HL-60/S4 treated with retinoic acid at 250 ng/mL for 4 days and 3 days (cell line): ENCODE data around the gene P3H2.

ENCODE experiments used
- in situ Hi-C: fragments of 300-500 bp; cut with MboI; formaldehyde crosslinking; loops from 2 replicates; pipeline ENCODE4 v1.7.0; 2022; ENCODE audit warnings: low sequenced_read_pairs

Gene P3H2

DNA sequence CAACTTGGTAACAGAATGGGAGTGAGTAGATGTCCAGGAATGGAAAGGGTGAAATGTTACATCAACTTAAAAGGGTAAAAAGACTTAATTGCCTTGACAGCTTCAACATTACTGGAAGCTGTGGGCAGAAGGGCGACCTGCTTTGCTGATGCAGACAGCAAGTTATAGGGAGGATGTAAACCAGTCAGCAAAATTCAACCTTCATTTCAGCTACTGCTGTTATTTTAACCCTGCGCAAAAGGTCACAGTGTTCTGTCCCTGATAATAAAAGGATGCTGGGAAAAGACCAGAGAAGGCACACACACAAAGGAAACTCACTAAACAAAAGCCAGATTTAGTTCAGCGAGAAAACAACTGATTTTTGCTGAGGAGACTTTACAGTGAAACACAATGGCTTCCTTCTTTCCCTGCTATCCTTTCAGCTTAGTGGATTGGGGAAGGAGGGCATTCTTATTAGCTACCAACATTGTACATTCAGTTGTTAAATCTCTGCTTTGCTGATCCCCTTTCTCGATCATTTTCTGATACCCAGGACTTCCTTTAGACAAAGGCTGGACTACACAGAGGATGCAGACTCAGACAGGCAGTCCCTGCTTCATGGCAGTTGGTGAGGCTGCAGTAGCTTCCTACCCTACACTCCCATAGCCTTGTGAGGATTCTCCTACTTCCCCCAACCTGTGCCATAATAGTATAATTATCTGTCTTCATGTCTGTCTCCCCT is 62.0 kb downstream of the P3H2 start:
- in situ Hi-C loops, result no loop called here

- in situ Hi-C loops, result no loop called here
These were observed 64.0 kb downstream of the P3H2 start for GRCh38 chr3:190056742-190057141.

DNA sequence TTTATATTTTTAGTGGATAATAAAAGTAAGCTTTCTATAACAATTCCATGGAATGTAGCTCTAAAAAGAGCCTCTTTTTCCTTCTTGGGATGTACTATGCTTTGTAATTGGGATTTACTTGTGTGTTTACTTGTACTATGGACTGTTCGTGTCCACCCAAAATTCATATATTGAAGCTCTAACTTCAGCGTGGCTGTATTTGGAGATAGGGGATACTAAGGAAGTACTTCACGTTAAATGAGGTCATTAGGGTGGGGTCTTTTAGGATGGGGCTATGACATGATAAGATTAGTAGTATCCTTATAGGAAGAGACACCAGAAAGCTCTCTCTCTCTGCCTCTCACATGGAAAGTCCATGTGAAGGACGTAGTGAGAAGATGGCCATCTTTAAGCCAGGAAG is 64.9 kb downstream of the P3H2 start:
- in situ Hi-C loops, result no loop called here

- in situ Hi-C loops, result no loop called here
These were observed 66.6 kb downstream of the P3H2 start for GRCh38 chr3:190053919-190054672.

DNA sequence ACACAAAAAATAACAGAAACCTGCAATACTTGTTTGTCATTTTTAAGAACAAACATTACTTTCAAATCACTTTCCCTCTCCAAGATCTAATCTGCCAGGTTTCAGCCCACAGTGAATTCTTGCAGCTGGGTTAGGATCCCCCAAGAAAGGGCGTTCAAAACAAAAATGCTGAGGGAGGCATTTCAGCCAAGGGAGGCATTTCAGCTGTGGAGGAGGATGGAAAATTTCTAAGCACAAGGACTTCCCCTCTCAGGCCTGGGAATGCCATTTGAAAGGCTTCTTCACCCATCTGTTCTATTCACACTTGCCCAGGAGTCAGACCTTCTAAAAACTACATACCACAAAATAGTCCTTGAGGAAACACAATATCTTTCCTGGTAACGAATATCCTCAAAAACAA is 69.1 kb downstream of the P3H2 start:
- in situ Hi-C loops, result no loop called here

- in situ Hi-C loops, result no loop called here
These were observed 71.7 kb downstream of the P3H2 start for GRCh38 chr3:190048932-190049441.

GRCh38 chr3:190044974-190045373 is 75.7 kb downstream of the P3H2 start:
- in situ Hi-C loops, result no loop called here

GRCh38 chr3:190044142-190044541 is 76.6 kb downstream of the P3H2 start:
- in situ Hi-C loops, result no loop called here

DNA sequence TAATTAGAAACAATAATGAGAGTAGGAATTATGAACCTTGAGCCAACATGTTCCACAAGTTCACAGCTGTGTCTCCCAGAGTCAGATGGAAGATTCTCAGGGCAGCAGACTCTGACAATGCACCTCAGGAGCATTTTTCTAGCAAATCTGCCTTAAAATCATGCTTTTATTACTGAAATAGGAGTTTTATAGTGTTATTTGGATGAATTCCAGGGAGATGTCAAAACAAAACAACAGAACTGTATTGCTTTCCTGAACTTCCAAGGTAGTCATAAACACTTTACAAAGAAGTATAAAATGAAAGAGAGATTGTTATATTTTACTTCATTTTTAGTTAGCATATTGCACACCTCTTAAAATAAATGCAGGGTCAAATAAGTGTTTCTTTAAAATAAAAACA is 77.0 kb downstream of the P3H2 start:
- in situ Hi-C loops, result no loop called here

GRCh38 chr3:190042558-190042957 is 78.1 kb downstream of the P3H2 start:
- in situ Hi-C loops, result no loop called here

DNA sequence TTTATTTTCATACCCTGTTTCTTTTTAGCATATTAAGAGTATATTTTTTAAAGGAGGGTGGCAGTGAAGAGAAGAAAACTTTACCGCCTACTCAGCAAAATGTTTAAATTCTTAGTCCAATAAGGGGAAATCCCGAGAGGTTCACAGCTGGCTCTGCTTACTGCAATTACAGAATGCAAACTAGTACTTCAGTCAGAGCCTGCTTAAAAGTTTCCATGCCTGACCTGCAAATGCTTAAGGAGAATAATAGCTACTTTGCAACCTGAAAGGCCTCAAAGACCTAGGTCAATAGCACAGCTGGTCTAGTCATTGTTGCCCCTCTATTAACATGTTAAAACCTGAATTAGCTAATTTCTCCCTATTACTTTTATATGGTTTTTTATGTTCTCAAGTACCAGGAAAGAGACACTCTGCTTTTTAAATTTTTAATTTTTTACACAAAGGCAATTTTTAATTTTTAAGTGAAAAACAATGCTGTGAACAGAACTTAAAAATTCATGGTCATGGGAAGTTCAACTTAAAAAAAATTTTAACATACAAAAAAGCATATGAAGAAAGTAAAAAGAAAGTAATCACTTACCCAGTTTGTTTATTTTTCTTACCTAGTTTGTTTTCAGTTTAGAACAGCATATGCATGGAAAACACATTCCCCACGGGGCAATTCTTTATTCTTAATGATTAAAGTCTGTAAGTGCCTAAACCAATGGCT is 79.2 kb downstream of the P3H2 start:
- in situ Hi-C loops, result no loop called here

GRCh38 chr3:190040145-190040544 is 80.6 kb downstream of the P3H2 start:
- in situ Hi-C loops, result no loop called here

DNA sequence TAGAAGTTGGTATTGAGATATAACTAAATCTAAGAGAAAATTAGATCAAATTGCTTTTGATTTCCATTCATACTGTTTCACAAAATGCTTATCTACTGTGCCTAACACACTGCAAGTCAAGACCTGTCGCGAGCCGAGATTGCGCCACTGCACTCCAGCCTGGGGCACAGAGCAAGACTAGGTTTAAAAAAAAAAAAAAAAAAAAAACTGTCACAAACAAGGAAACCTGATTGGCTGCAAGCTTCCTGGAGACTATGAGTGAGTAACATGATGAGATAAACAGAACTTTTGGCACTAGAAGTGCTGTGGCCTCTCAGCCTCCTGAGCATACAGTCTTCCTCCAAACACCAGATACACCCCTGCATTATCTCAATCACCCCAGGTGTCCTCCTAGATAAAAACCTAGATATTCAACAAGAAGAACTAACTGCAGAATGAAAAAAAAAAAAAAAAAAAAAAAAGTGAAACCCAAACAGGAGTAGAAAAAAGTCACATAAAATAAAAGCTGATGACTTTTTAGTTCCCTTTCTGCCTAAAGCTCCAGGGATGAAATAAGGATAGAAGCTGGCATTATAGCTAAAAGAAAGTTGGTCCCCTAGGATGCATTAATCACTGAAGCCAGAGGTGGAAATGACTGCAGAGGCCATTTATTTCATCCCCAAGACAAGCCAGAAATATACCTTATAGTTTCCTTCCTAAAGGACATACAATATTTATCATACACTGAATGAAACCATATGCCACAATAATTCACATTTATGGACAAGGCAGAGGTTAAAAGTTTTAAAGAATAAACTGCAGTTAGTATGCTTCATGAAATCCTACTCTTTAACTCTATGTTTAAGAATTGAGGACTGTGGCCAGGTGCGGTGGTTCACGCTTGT is 82.4 kb downstream of the P3H2 start:
- in situ Hi-C loops, result no loop called here

GRCh38 chr3:190036631-190037030 is 84.1 kb downstream of the P3H2 start:
- in situ Hi-C loops, result no loop called here

DNA sequence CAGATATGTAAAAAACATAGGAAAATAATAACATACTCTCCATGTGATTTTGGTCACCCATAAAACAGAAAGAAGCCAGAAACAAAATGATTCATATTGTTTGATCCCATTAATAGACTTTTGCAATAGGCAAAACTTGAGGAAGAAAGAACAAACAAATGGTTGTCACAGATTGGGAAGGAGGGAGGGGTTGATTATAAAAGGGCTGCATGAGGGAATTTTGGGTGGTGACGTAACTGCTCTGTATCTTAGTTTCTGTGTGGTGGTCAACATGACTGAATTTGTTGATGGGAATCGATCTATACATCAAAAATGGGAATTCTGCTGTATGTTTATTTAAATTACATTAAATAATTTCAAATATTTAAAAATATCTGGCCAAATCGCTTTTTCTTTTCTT is 86.3 kb downstream of the P3H2 start:
- in situ Hi-C loops, result no loop called here

GRCh38 chr3:190032923-190033322 is 87.8 kb downstream of the P3H2 start:
- in situ Hi-C loops, result no loop called here

DNA sequence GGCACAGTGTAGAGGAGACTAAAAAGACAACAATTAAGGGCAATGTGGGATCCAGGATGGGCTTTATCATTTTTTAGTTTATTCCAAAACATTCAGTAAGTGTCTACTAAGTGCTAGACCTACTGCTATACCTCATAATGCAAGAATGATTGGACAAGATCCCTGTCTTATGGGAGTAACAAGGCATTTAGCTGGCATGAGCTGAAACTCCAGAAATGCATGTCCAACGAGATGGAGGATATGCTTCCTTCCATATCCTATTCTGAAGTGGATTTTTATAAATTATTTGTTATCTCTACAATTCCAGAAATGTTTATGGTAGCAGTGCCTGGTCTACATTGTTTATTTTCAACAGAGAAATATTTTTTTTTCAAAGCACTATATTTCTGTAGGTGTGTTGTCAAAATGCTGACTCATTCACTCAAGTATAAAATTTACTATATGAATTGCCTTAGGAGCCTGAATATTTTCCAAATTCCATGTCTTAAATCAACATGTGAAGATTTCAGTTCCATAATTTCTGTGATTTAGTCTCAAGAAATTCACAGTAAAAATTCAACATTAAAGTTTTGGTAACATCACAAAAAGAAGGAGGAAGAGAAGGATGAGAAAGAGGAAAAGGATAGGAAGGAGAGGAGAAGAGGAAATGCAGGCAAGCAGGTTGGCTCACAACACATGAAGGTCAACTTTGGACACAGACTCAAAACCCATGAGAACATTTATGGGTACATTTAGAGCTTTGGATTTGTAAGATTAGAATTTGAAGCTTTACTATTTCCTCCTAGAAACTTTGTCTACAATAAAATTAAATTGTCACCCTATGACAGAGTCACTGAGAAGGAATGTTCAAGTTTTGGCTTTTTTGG is 88.6 kb downstream of the P3H2 start:
- in situ Hi-C loops, result no loop called here

- in situ Hi-C loops, result no loop called here
These were observed 93.6 kb downstream of the P3H2 start for GRCh38 chr3:190027116-190027515.

DNA sequence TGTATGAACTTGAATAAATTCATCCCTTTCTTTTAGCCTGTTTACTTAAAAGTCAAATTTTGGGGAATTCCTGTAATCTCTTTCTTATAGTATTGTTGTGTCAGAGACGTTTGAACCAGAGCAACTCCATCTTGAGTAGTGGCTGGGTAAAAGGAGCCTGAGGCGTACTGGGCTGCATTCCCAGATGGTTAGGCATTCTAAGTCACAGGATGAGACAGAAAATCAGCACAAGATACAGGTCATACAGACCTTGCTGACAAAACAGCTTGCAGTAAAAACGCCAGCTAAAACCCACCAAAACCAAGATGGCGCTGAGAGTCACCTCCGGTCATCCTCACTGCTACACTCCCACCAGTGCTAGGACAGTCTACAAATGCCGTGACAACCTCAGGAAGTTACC is 94.5 kb downstream of the P3H2 start:
- in situ Hi-C loops, result no loop called here

GRCh38 chr3:190024912-190025311 is 95.8 kb downstream of the P3H2 start:
- in situ Hi-C loops, result no loop called here
